Progenitor cell of endocrine pancreas (in vitro differentiated cells): ENCODE measurements around the gene BUD31. TPM values are rescaled to one million over a fixed set of nuclear protein-coding genes. Genes with fewer than 3 reads are reported as not detected.
A peak's percentile ranks its signal among the peaks of the same experiment; 100 is the strongest.

Experiments used
- DNase-seq: peaks from one replicate; pipeline ENCODE4 v3.0.0; 2021; ENCODE audit warnings: low spot score; ENCODE audit not compliant: unreplicated experiment
- H3K27ac Mint-ChIP-seq: 2 replicates; pipeline ENCODE4 v1.8.0; 2021; ENCODE audit warnings: mild to moderate bottlenecking, moderate library complexity, mixed read lengths
- H3K27me3 Mint-ChIP-seq: 2 replicates; pipeline ENCODE4 v1.8.0; 2021; ENCODE audit warnings: mixed read lengths
- H3K36me3 Mint-ChIP-seq: 2 replicates; pipeline ENCODE4 v1.8.0; 2022; ENCODE audit warnings: mixed read lengths; ENCODE audit not compliant: insufficient read depth
- H3K4me1 Mint-ChIP-seq: 2 replicates; pipeline ENCODE4 v1.8.0; 2021; ENCODE audit warnings: low read depth, mixed read lengths
- H3K4me3 Mint-ChIP-seq: 2 replicates; pipeline ENCODE4 v1.8.0; 2021; ENCODE audit warnings: low read depth, mild to moderate bottlenecking, moderate library complexity, mixed read lengths
- H3K9me3 Mint-ChIP-seq: 2 replicates; pipeline ENCODE4 v1.8.0; 2021; ENCODE audit warnings: low read depth, mixed read lengths
- CTCF ChIP-seq: fragments of 200-600 bp; sonication (generic); IDR thresholded peaks from one replicate; pipeline ENCODE4 v1.5.0; 2021; ENCODE audit warnings: antibody characterized with exemption, mild to moderate bottlenecking; ENCODE audit not compliant: unreplicated experiment
- total RNA-seq: library from RNA; stranded (reverse); gene quantifications from 2 replicates; pipeline ENCODE4 v1.2.1, GENCODE V29; 2021

The BUD31 gene
- total RNA-seq, 1 donor from 2014 or later: 102 TPM

DNA sequence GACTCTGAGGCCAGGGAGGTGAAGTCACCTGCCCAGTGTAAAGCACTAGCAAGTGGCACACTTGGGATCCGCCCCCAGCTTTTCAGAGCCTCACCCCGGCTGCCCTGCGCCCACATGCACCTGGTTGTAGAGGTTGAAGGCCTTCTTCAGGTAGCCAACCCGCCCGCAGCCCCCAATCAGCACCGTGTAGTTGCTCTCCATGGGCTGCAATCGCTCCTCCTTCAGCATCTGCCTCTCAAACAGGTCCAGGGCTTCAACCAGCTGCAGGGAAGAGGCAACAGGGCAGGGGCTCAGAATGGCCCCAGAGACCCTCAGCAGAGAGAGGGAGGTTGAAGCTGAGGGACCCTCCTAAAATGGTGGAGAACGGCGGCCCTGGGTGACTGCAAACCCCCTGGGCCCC, 24.4 kb downstream of the BUD31 start:
- H3K27me3 Mint-ChIP-seq: no peaks in the 10 kb centered on the region
- peak overlapping the region; percentile 69 for H3K27ac Mint-ChIP-seq
- H3K36me3 Mint-ChIP-seq: peaks cover 19% of the 10 kb centered on the region
- no peaks in the 10 kb centered on the region for H3K9me3 Mint-ChIP-seq
- no peak for TF ChIP-seq CTCF
- peaks cover 17% of the 10 kb centered on the region for H3K4me1 Mint-ChIP-seq
- no peak for DNase-seq
- no peak overlapping the region for H3K4me3 Mint-ChIP-seq

DNA sequence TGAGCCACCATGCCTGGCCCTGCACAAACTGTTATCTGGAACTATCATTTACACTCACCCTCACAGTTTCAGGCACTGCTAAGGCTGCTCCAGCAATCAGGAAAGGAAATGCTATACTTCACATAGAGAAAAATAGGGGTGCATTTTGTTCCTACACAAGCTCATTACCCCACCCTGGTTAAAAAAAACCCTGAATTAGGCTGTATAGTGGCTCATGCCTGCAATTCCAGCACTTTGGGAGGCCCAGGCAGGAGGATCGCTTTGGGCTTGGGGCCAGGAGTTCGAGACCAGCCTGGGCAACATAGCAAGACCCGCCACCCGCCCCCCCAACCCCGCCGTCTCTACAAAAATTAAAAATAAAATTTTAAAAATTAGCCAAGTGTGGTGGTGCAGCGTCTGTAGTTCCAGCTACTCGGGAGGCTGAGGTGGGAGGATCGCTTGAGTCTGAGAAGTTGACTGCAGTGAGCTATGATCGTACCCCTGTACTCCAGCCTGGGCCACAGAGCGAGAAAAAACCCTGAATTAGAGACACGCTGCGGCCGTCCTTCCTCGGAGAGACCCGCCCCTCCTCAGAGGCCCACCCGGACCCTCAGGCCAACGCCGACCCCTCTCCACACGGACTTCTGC, 29.3 kb downstream of the BUD31 start:
- Mint-ChIP-seq H3K4me3 (peak overlapping the region; percentile 98), H3K36me3 (peaks cover 8% of the 10 kb centered on the region), H3K27me3 (no peaks in the 10 kb centered on the region), H3K9me3 (no peaks in the 10 kb centered on the region), H3K4me1 (peaks cover 15% of the 10 kb centered on the region), H3K27ac (peak overlapping the region; percentile 98)
- TF ChIP-seq CTCF: no peak
- no peak for DNase-seq

GRCh38 chr7:99438573-99439480, 30.1 kb downstream of the BUD31 start, which contains the start of the genes CPSF4 and PTCD1:
TSS of gene CPSF4 (plus strand) at chr7:99438943. CDS start at chr7:99439083, 140 bp downstream.
TSS of gene PTCD1 (minus strand) at chr7:99438798. CDS start at chr7:99435242, 3,556 bp downstream.
- DNase-seq: peak; percentile 97
- Mint-ChIP-seq H3K27ac (peak within 1 kb of the TSS; percentile 98), H3K27me3 (no peaks in the 10 kb centered on the region), H3K36me3 (peaks cover 8% of the 10 kb centered on the region), H3K4me1 (peaks cover 11% of the 10 kb centered on the region), H3K4me3 (peak within 1 kb of the TSS; percentile 98), H3K9me3 (no peaks in the 10 kb centered on the region)
- no peak for TF ChIP-seq CTCF

DNA sequence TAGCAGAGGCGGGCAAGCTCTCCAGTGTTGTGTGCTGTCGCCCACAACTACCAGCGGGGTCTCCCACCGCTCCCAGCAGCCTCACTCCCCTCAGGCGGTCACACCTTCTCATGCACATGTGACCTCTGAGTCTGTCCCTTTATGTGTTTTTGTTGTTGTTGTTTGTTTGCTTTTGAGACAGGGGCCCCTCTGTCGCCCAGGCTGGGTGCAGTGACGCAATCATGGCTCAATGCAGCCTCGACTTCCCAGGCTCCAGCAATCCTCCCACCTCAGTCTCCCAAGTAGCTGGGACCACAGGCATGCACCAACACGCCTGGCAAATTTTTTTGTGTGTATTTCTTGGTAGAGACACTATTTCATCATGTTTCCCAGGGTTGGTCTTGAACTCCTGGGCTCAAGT, 31.4 kb downstream of the BUD31 start:
- Mint-ChIP-seq H3K36me3 (peaks cover 10% of the 10 kb centered on the region), H3K4me3 (peak overlapping the region; percentile 98), H3K27ac (no peak overlapping the region), H3K9me3 (no peaks in the 10 kb centered on the region), H3K4me1 (peaks cover 11% of the 10 kb centered on the region), H3K27me3 (no peaks in the 10 kb centered on the region)
- TF ChIP-seq CTCF: no peak
- no peak for DNase-seq

DNA sequence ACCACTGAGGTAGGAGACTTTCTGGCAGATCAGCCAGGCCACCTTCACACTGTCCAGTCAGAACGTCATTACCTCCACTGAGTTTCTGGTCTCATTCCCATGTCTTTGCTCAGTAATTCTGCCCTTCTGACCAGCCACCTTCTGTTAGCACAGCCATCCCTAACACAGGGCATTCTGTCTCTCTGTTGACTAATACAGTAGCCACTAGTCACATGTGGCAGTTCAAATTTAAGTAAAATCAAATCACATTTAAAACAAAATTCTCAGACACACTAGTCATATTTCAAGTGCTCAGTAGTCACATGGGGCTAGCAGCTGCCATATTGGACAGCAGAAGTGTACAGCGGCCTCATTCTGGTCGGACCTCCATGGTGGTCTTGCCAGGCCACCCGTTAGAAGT, 37.3 kb downstream of the BUD31 start:
- Mint-ChIP-seq H3K9me3 (no peaks in the 10 kb centered on the region), H3K27ac (no peak overlapping the region), H3K36me3 (peaks cover 23% of the 10 kb centered on the region), H3K27me3 (no peaks in the 10 kb centered on the region), H3K4me3 (no peak overlapping the region), H3K4me1 (peaks cover 1% of the 10 kb centered on the region)
- no peak for DNase-seq
- no peak for TF ChIP-seq CTCF
